Left ventricle myocardium inferior (tissue), 1 donor: ENCODE results near the gene SERPINB6. TPM values are rescaled to one million over a fixed set of nuclear protein-coding genes. Genes with fewer than 3 reads are reported as not detected.
A peak's percentile ranks its signal among the peaks of the same experiment; 100 is the strongest.

Experiments used
- DNase-seq: peaks from one replicate; pipeline ENCODE4 v3.0.0-alpha.2; 2020
- H3K27ac ChIP-seq: fragments of 200-600 bp; replicated peaks from 2 replicates; pipeline ENCODE4 v1.8.0; 2021
- H3K27me3 ChIP-seq: fragments of 200-600 bp; 2 replicates; pipeline ENCODE4 v1.8.0; 2021; ENCODE audit warnings: low read depth
- H3K36me3 ChIP-seq: fragments of 200-600 bp; 2 replicates; pipeline ENCODE4 v1.8.0; 2021
- H3K4me1 ChIP-seq: fragments of 200-600 bp; 2 replicates; pipeline ENCODE4 v1.8.0; 2021
- H3K4me3 ChIP-seq: fragments of 200-600 bp; 2 replicates; pipeline ENCODE4 v1.8.0; 2021; ENCODE audit warnings: mild to moderate bottlenecking, moderate library complexity
- H3K9me3 ChIP-seq: fragments of 200-600 bp; replicated peaks from 2 replicates; pipeline ENCODE4 v1.8.0; 2021
- intact Hi-C: fragments of 100-400 bp; cut with micrococcal nuclease; formaldehyde crosslinking; loops from one replicate; pipeline ENCODE4 v1.11.0; 2022
- total RNA-seq: library from RNA; stranded (reverse); fragmentation: NEBNext Ultra II Directional; extraction: Animal tissue kit (Norgen Biotek cat#: 25700); gene quantifications from one replicate; pipeline ENCODE4 v1.2.1, GENCODE V29; 2021
- TF ChIP-seq, protein P1 (sequence below): fragments of 200-600 bp; IDR thresholded peaks from 2 replicates; pipeline ENCODE4 v1.8.0; 2021; ENCODE audit warnings: antibody characterized with exemption, mild to moderate bottlenecking, borderline replicate concordance
- donor health status: DM: no; HTN: yes; CAD: no; lungs with severe emphysema.

SERPINB6 gene
- total RNA-seq, 1 donor from 2014 or later: 233 TPM

DNA sequence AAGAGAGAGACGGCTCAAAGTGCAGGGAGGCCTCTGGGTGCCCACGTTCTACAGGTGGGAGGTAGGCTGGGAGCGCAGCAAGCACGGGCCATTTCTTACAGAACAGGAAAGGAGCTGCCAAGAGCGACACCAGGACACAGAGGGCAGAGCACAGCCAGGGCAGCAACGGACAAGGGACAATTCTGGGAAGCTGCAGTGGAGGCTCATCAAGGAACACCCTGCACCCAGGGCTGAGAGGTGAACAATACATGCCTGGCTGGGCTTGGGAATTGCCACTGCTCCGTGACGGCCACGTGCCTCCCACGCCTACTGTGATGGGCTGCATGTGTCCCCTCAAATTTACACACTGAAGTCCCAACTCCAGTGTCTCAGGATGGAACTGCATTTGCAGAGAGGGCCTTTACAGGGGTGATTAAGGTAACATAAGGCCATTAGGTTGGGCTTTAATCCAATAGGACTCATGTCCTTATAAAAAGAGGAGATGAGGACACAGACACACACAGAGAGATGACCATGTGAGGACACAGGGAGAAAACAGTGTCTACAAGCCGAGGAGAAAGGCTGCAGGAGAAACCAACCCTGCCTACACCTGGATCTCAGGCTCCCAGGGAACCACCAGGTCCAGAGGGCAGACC, 13.6 kb downstream of the SERPINB6 start:
- peaks cover 73% of the 10 kb centered on the region for H3K4me1 ChIP-seq
- H3K36me3 ChIP-seq: peaks cover 40% of the 10 kb centered on the region
- intact Hi-C loops: no loop called here
- no peak overlapping the region for H3K4me3 ChIP-seq
- no peaks in the 10 kb centered on the region for H3K27me3 ChIP-seq
- TF ChIP-seq, protein P1, sequence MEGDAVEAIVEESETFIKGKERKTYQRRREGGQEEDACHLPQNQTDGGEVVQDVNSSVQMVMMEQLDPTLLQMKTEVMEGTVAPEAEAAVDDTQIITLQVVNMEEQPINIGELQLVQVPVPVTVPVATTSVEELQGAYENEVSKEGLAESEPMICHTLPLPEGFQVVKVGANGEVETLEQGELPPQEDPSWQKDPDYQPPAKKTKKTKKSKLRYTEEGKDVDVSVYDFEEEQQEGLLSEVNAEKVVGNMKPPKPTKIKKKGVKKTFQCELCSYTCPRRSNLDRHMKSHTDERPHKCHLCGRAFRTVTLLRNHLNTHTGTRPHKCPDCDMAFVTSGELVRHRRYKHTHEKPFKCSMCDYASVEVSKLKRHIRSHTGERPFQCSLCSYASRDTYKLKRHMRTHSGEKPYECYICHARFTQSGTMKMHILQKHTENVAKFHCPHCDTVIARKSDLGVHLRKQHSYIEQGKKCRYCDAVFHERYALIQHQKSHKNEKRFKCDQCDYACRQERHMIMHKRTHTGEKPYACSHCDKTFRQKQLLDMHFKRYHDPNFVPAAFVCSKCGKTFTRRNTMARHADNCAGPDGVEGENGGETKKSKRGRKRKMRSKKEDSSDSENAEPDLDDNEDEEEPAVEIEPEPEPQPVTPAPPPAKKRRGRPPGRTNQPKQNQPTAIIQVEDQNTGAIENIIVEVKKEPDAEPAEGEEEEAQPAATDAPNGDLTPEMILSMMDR: no peak
- no peaks in the 10 kb centered on the region for H3K9me3 ChIP-seq
- DNase-seq: peak; percentile 71
- H3K27ac ChIP-seq: peak overlapping the region; percentile 93

DNA sequence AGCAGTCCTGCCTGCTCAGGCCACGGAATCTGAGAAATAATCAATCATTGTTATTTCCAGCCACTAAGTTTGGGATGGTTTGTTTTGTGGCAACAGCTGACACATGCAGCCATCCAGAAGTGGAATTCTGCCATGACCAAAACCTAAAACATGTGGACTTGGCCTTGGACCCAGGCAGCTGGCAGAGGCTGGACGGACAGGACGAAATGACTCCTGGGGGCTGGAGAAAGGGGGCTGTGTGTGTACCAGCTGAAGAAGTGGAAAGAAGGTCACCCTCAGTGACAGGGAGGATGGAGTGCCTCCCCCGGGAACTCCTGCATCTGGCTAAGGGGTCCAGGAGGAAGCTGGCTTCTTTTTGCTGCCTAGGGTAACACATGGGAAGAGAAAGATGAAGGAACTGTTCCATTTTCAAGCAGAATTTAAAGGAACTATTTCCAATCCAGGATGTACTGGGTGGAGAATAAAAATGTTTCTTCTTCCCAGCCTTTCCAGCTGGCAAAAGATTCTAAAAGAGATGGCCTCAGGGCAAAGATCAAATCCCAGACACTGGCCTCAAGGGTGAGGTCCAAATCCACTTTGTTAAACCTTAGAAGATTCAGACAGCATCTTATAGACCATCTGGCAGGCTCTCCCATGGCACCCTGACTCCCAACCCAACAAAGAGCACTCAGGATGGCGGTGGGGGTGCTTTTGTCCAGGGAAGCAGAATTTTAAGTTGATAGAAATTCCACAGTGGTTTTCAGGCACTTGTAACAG, 14.3 kb downstream of the SERPINB6 start:
- TF ChIP-seq, protein P1: no peak
- peaks cover 73% of the 10 kb centered on the region for H3K4me1 ChIP-seq
- intact Hi-C loops: no loop called here
- no peak overlapping the region for H3K4me3 ChIP-seq
- H3K27ac ChIP-seq: peak overlapping the region; percentile 93
- DNase-seq: no peak
- peaks cover 40% of the 10 kb centered on the region for H3K36me3 ChIP-seq
- no peaks in the 10 kb centered on the region for H3K9me3 ChIP-seq
- no peaks in the 10 kb centered on the region for H3K27me3 ChIP-seq

DNA sequence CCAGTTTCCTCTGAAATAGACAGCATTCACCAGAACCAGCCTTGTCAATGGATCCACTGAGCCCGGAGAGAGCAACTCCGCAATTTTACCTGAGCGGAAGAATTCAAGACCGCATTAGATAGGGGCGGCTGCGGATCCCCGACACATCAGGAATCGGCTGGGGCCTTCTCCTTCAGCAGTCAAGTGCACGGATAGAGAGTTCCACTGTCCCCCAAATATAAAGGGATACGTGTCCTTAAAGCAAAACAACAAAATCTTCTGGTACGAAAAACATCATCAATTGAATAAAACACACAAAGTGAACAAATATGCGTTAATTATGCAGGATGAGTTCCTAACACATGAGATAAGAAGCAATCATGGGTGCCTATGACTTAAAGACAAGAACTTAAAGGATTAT, 18.3 kb downstream of the SERPINB6 start:
- Histone ChIP-seq H3K9me3 (no peaks in the 10 kb centered on the region), H3K36me3 (peaks cover 54% of the 10 kb centered on the region), H3K27ac (peak overlapping the region; percentile 81), H3K4me3 (peak overlapping the region; percentile 26), H3K27me3 (no peaks in the 10 kb centered on the region), H3K4me1 (peaks cover 59% of the 10 kb centered on the region)
- intact Hi-C loops: no loop called here
- DNase-seq: no peak
- TF ChIP-seq, protein P1: no peak

DNA sequence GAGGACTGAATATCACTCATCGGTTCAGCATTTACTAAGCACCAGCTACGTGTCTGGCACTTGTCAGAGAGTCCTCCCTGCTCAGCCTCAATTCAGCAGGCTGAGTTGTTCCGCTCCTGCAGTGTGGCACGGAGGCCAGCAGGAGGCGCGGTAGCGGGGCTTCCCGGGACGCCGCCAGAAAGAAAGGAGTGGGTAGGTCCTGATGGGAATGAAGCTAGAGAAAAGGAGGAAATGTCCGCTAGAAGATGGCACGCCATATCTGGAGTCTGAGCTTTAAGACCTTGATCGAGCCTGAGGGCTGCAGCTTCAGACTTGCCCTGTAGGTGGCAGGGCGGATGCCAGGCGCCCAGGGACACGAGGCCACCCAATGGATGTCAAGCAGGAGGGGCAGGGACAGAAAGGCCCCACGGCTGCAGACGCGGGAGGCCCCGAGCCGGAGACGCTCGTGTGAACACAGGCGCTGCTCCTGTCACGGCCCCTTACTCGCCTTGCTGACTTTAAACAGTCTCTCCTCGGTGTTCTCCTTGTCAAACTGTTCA, 18.7 kb downstream of the SERPINB6 start:
- intact Hi-C loops: no loop called here
- TF ChIP-seq, protein P1: peak; percentile 96
- Histone ChIP-seq H3K4me1 (peaks cover 59% of the 10 kb centered on the region), H3K27me3 (no peaks in the 10 kb centered on the region), H3K27ac (peak overlapping the region; percentile 81), H3K9me3 (no peaks in the 10 kb centered on the region), H3K36me3 (peaks cover 59% of the 10 kb centered on the region), H3K4me3 (peak overlapping the region; percentile 26)
- peak; percentile 77 for DNase-seq

DNA sequence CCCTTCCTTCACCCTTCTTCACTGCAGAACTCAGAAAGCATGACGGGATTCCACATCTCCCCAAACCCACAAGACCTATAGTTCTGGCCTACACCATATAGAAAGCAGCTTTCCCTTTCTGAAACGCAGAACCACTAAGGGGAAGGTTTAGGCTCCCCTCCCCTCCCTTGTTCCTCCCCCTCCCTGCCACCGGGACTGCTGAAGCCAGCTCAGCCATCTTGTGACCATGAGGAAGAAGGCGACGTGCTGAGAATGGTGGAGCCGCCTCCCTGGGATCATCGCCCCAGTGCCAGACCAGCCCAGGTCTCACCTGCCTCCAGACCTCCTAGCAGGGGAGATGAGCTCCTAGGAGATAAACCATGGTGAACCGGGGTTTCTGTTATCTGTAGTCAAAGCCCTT, 19.6 kb downstream of the SERPINB6 start:
- Histone ChIP-seq H3K36me3 (peaks cover 64% of the 10 kb centered on the region), H3K9me3 (no peaks in the 10 kb centered on the region), H3K4me3 (no peak overlapping the region), H3K27me3 (no peaks in the 10 kb centered on the region), H3K4me1 (peaks cover 59% of the 10 kb centered on the region), H3K27ac (peak overlapping the region; percentile 81)
- TF ChIP-seq, protein P1: no peak
- no peak for DNase-seq
- intact Hi-C loops: no loop called here
